ENCODE measurements around the gene TPT1. TPM values are rescaled to one million over a fixed set of nuclear protein-coding genes. Genes with fewer than 3 reads are reported as not detected.

TPT1 gene
- total RNA-seq, 5 donors from 2014 or later (not counting 1 experiment from before 2014, with no cell fraction given), result 6,680 to 8,997 (median 7,956) TPM

GRCh38 chr13:45332036-45332830, 8.8 kb downstream of the TPT1 start:
- no CpG with 5 or more reads among the region's 2 CpGs for WGBS (ENCODE audit: insufficient coverage)
- H3K27ac ChIP-seq (ENCODE audit: low read length), result peak overlapping the region; percentile 8
- H3K4me3 ChIP-seq (ENCODE audit: control insufficient read depth in 1 of 2, extremely low read depth in 1 of 2, low read length in 1 of 2), result no peak overlapping the region
- H3K4me1 ChIP-seq (ENCODE audit: control insufficient read depth in 1 of 2, extremely low read depth in 1 of 2, insufficient read depth in 2 of 2, low read length in 2 of 2), result peaks cover 51 to 55% of the 10 kb centered on the region in 2 experiments
- Mint-ChIP-seq H3K4me1 (peaks cover 93 to 96% (median 95%) of the 10 kb centered on the region in 3 donors), H3K9me3 (no peaks in the 10 kb centered on the region), H3K27me3 (no peaks in the 10 kb centered on the region), H3K4me3 (no peak overlapping the region), H3K36me3 (peaks cover 23% of the 10 kb centered on the region), H3K27ac (peak overlapping the region; percentile 92)
- no peaks in the 10 kb centered on the region for H3K9me3 ChIP-seq
- peaks cover 7 to 21% of the 10 kb centered on the region in 2 donors for H3K36me3 ChIP-seq (ENCODE audit: control insufficient read depth in 2 of 2, extremely low read depth in 1 of 2, insufficient read depth in 1 of 2, low read length in 1 of 2)
- ChIA-PET POLR2A (interaction anchor here (0.5 to 0.7 kb wide), 4 partner anchors 9 to 159 kb away, joined by 3 to 8 read pairs (median 4); no protein-coding TSS in a partner anchor), CTCF (interaction anchor here (0.6 to 1.0 kb wide), 6 partner anchors 30 to 735 kb away, joined by 3 to 4 read pairs (median 4); no protein-coding TSS in a partner anchor)
- DNase-seq (no peak), ATAC-seq (replicated peaks in 1 of 4) (no peak)
- H3K27me3 ChIP-seq (replicated peaks in 1 of 2; ENCODE audit: control insufficient read depth in 2 of 2, extremely low read depth in 1 of 2, insufficient read depth in 2 of 2, low read length in 1 of 2), result no peaks in the 10 kb centered on the region

DNA sequence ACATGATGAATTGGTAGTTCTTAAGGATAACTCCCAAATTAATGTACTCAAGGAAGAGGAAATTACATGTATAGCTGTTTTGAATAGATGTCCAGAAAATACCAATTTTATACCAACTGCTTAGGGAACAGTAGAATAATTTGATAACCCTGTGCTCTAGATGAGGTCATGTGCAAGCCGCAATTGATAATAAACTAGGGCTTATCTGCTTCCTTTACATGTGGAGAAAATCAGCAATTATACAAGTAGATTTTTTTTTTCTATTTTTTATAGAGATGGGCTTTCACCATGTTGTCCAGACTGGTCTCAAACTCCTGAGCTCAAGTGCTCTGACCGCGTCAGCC, 9.3 kb downstream of the TPT1 start:
- no peak for ATAC-seq (replicated peaks in 1 of 4)
- Mint-ChIP-seq H3K27me3 (no peaks in the 10 kb centered on the region), H3K36me3 (peaks cover 17% of the 10 kb centered on the region), H3K9me3 (no peaks in the 10 kb centered on the region), H3K27ac (peak overlapping the region; percentile 78 to 87), H3K4me3 (no peak overlapping the region), H3K4me1 (peaks cover 93 to 95% (median 94%) of the 10 kb centered on the region in 3 donors)
- H3K27ac ChIP-seq (ENCODE audit: low read length), result peak overlapping the region; percentile 8
- ChIA-PET POLR2A (interaction anchor here in 1 of 2 donors (0.7 kb wide), 1 partner anchor 160 kb away, joined by 3 read pairs; no protein-coding TSS in a partner anchor), CTCF (interaction anchor here (0.5 to 0.6 kb wide), 2 partner anchors 29 to 1452 kb away, joined by 3 to 4 read pairs; partner anchors contain the start of genes CCDC122 (in 1 of the 2) and LACC1 (in 1 of the 2))
- H3K4me3 ChIP-seq (ENCODE audit: control insufficient read depth in 1 of 2, extremely low read depth in 1 of 2, low read length in 1 of 2), result no peak overlapping the region
- peaks cover 7 to 16% of the 10 kb centered on the region in 2 donors for H3K36me3 ChIP-seq (ENCODE audit: control insufficient read depth in 2 of 2, extremely low read depth in 1 of 2, insufficient read depth in 1 of 2, low read length in 1 of 2)
- peaks cover 53 to 61% of the 10 kb centered on the region in 2 experiments for H3K4me1 ChIP-seq (ENCODE audit: control insufficient read depth in 1 of 2, extremely low read depth in 1 of 2, insufficient read depth in 2 of 2, low read length in 2 of 2)
- WGBS (ENCODE audit: insufficient coverage), result 90% methylated on average over 2 of the region's 3 CpGs
- DNase-seq, result no peak
- no peaks in the 10 kb centered on the region for H3K9me3 ChIP-seq
- H3K27me3 ChIP-seq (replicated peaks in 1 of 2; ENCODE audit: control insufficient read depth in 2 of 2, extremely low read depth in 1 of 2, insufficient read depth in 2 of 2, low read length in 1 of 2), result no peaks in the 10 kb centered on the region

- Histone ChIP-seq H3K4me1 (ENCODE audit: control insufficient read depth in 1 of 2, extremely low read depth in 1 of 2, insufficient read depth in 2 of 2, low read length in 2 of 2) (peaks cover 53 to 60% of the 10 kb centered on the region in 2 experiments), H3K27me3 (replicated peaks in 1 of 2; ENCODE audit: control insufficient read depth in 2 of 2, extremely low read depth in 1 of 2, insufficient read depth in 2 of 2, low read length in 1 of 2) (no peaks in the 10 kb centered on the region), H3K27ac (ENCODE audit: low read length) (peak overlapping the region; percentile 8), H3K36me3 (ENCODE audit: control insufficient read depth in 2 of 2, extremely low read depth in 1 of 2, insufficient read depth in 1 of 2, low read length in 1 of 2) (peaks cover 7 to 11% of the 10 kb centered on the region in 2 donors), H3K9me3 (no peaks in the 10 kb centered on the region), H3K4me3 (ENCODE audit: control insufficient read depth in 1 of 2, extremely low read depth in 1 of 2, low read length in 1 of 2) (no peak overlapping the region)
- POLR2A ChIA-PET, result interaction anchor here in 1 of 2 donors (0.7 kb wide), 1 partner anchor 160 kb away, joined by 3 read pairs; no protein-coding TSS in a partner anchor
- DNase-seq, result no peak
- peaks cover 12% of the 10 kb centered on the region for H3K36me3 Mint-ChIP-seq
- H3K4me1 Mint-ChIP-seq, result peaks cover 89 to 90% (median 90%) of the 10 kb centered on the region in 3 donors
- no peak for ATAC-seq (replicated peaks in 1 of 4)
- WGBS (ENCODE audit: insufficient coverage), result no CpG with 5 or more reads among the region's 1 CpG
- H3K4me3 Mint-ChIP-seq, result no peak overlapping the region
- H3K9me3 Mint-ChIP-seq, result no peaks in the 10 kb centered on the region
- peak overlapping the region; percentile 78 to 87 for H3K27ac Mint-ChIP-seq
- CTCF ChIA-PET, result interaction anchor here in 1 of 2 donors (0.5 kb wide), 1 partner anchor 1452 kb away, joined by 3 read pairs; the partner anchor contains the start of genes CCDC122 and LACC1
- H3K27me3 Mint-ChIP-seq, result no peaks in the 10 kb centered on the region
Measured at GRCh38 chr13:45331123-45331619, 9.8 kb downstream of the TPT1 start.

GRCh38 chr13:45328661-45329111, 12.3 kb downstream of the TPT1 start:
- ATAC-seq (replicated peaks in 1 of 4), result no peak
- Mint-ChIP-seq H3K4me1 (peaks cover 65 to 70% (median 65%) of the 10 kb centered on the region in 3 donors), H3K27ac (peak overlapping the region; percentile 78 to 87), H3K27me3 (no peaks in the 10 kb centered on the region), H3K9me3 (no peaks in the 10 kb centered on the region), H3K4me3 (peak overlapping the region in 1 of 3 donors; percentile 52), H3K36me3 (peaks cover 4% of the 10 kb centered on the region)
- WGBS (ENCODE audit: insufficient coverage), result 84% methylated on average over 2 of the region's 3 CpGs
- Histone ChIP-seq H3K36me3 (ENCODE audit: control insufficient read depth in 2 of 2, extremely low read depth in 1 of 2, insufficient read depth in 1 of 2, low read length in 1 of 2) (no peaks in the 10 kb centered on the region), H3K4me1 (ENCODE audit: control insufficient read depth in 1 of 2, extremely low read depth in 1 of 2, insufficient read depth in 2 of 2, low read length in 2 of 2) (peaks cover 32 to 37% of the 10 kb centered on the region in 2 experiments), H3K27ac (ENCODE audit: low read length) (no peak overlapping the region), H3K4me3 (ENCODE audit: control insufficient read depth in 1 of 2, extremely low read depth in 1 of 2, low read length in 1 of 2) (no peak overlapping the region), H3K27me3 (replicated peaks in 1 of 2; ENCODE audit: control insufficient read depth in 2 of 2, extremely low read depth in 1 of 2, insufficient read depth in 2 of 2, low read length in 1 of 2) (no peaks in the 10 kb centered on the region), H3K9me3 (no peaks in the 10 kb centered on the region)
- ChIA-PET CTCF (interaction anchor here (0.6 to 0.7 kb wide), 2 partner anchors 41 to 315 kb away, joined by 3 to 4 read pairs; no protein-coding TSS in a partner anchor), POLR2A (interaction anchor here in 1 of 2 donors (0.6 to 0.7 kb wide), 2 partner anchors 882 to 965 kb away, joined by 4 to 6 read pairs; no protein-coding TSS in a partner anchor)
- DNase-seq, result no peak

GRCh38 chr13:45327253-45327955, 13.6 kb downstream of the TPT1 start:
- peak in 1 of 35 experiments; percentile 18 for DNase-seq
- peaks cover 52 to 58% (median 52%) of the 10 kb centered on the region in 3 donors for H3K4me1 Mint-ChIP-seq

More at GRCh38 chr13:45327253-45327955, 13.6 kb downstream of the TPT1 start:
- Mint-ChIP-seq H3K36me3 (no peaks in the 10 kb centered on the region), H3K4me3 (peak overlapping the region in 1 of 3 donors; percentile 52), H3K27ac (peak overlapping the region; percentile 63 to 80), H3K9me3 (no peaks in the 10 kb centered on the region), H3K27me3 (no peaks in the 10 kb centered on the region)
- no peaks in the 10 kb centered on the region for H3K9me3 ChIP-seq
- peak; percentile 31 to 76 (median 66) for ATAC-seq (replicated peaks in 1 of 4)
- H3K36me3 ChIP-seq (ENCODE audit: control insufficient read depth in 2 of 2, extremely low read depth in 1 of 2, insufficient read depth in 1 of 2, low read length in 1 of 2), result no peaks in the 10 kb centered on the region
- 0% methylated on average over 2 of the region's 9 CpGs for WGBS (ENCODE audit: insufficient coverage)
- POLR2A ChIA-PET, result no interaction called here
- H3K4me3 ChIP-seq (ENCODE audit: control insufficient read depth in 1 of 2, extremely low read depth in 1 of 2, low read length in 1 of 2), result no peak overlapping the region
- H3K27ac ChIP-seq (ENCODE audit: low read length), result no peak overlapping the region
- CTCF ChIA-PET, result interaction anchor here in 1 of 2 donors (0.7 kb wide), 1 partner anchor 10 kb away, joined by 3 read pairs; no protein-coding TSS in a partner anchor
- H3K27me3 ChIP-seq (replicated peaks in 1 of 2; ENCODE audit: control insufficient read depth in 2 of 2, extremely low read depth in 1 of 2, insufficient read depth in 2 of 2, low read length in 1 of 2), result no peaks in the 10 kb centered on the region
- H3K4me1 ChIP-seq (ENCODE audit: control insufficient read depth in 1 of 2, extremely low read depth in 1 of 2, insufficient read depth in 2 of 2, low read length in 2 of 2), result peaks cover 19 to 32% of the 10 kb centered on the region in 2 experiments

Measured in T-cell (primary cell).